Loucy (cell line): Measurements from ENCODE around the gene ZNF687.

Source experiments
- EZH2phosphoT487 ChIP-seq: fragments of 200-600 bp; IDR thresholded peaks from 2 replicates; pipeline ENCODE4 v1.6.1; 2018; ENCODE audit warnings: antibody characterized with exemption, mild to moderate bottlenecking, moderate library complexity, borderline replicate concordance
- TF ChIP-seq, protein P1 (sequence below): fragments of 200-600 bp; sonication (generic); conservative IDR thresholded peaks from 2 replicates; pipeline ENCODE4 v1.5.1; 2014; ENCODE audit warnings: mild to moderate bottlenecking, antibody characterized with exemption, low read length

DNA sequence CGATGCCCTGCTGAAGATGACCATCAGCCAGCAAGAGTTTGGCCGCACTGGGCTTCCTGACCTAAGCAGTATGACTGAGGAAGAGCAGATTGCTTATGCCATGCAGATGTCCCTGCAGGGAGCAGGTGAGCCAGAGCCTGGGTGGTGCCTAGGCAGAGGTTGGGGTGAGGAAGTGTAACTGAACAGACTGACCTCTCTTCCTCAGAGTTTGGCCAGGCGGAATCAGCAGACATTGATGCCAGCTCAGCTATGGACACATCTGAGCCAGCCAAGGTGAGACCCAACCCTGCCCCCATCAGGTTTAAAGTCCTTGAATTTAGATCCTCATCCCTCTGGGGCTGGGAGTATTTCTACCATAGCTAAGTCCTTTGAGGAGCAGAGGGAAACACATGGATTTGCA is 15.8 kb upstream of the ZNF687 start:
- TF ChIP-seq, protein P1, sequence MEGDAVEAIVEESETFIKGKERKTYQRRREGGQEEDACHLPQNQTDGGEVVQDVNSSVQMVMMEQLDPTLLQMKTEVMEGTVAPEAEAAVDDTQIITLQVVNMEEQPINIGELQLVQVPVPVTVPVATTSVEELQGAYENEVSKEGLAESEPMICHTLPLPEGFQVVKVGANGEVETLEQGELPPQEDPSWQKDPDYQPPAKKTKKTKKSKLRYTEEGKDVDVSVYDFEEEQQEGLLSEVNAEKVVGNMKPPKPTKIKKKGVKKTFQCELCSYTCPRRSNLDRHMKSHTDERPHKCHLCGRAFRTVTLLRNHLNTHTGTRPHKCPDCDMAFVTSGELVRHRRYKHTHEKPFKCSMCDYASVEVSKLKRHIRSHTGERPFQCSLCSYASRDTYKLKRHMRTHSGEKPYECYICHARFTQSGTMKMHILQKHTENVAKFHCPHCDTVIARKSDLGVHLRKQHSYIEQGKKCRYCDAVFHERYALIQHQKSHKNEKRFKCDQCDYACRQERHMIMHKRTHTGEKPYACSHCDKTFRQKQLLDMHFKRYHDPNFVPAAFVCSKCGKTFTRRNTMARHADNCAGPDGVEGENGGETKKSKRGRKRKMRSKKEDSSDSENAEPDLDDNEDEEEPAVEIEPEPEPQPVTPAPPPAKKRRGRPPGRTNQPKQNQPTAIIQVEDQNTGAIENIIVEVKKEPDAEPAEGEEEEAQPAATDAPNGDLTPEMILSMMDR = no peak
- TF ChIP-seq EZH2phosphoT487 = no peak
